KMS-11 (cell line): Measurements from ENCODE around the gene SLC1A7.

Experiments
- H2AFZ ChIP-seq: fragments of 200-600 bp; sonication (generic); 2 replicates; pipeline ENCODE4 v1.6.1; 2016; ENCODE audit warnings: antibody characterized with exemption, mixed run types, low read depth
- H3K27ac ChIP-seq: fragments of 200-600 bp; sonication (generic); 2 replicates; pipeline ENCODE4 v1.6.1; 2016; ENCODE audit warnings: mild to moderate bottlenecking, mixed run types
- H3K27me3 ChIP-seq: fragments of 200-600 bp; sonication (generic); 2 replicates; pipeline ENCODE4 v1.6.1; 2017; ENCODE audit warnings: mild to moderate bottlenecking, low read depth, mixed run types, moderate library complexity; ENCODE audit not compliant: insufficient read depth
- H3K36me3 ChIP-seq: fragments of 200-600 bp; sonication (generic); 2 replicates; pipeline ENCODE4 v1.6.1; 2017; ENCODE audit warnings: mild to moderate bottlenecking, mixed run types; ENCODE audit not compliant: insufficient read depth
- H3K4me1 ChIP-seq: fragments of 200-600 bp; sonication (generic); 2 replicates; pipeline ENCODE4 v1.6.1; 2016; ENCODE audit warnings: mild to moderate bottlenecking, low read depth, mixed run types; ENCODE audit not compliant: poor library complexity, severe bottlenecking
- H3K4me2 ChIP-seq: fragments of 200-600 bp; sonication (generic); 2 replicates; pipeline ENCODE4 v1.7.0; 2016; ENCODE audit warnings: mild to moderate bottlenecking, mixed run types
- H3K4me3 ChIP-seq: fragments of 200-600 bp; sonication (generic); IDR thresholded peaks from 2 replicates; pipeline ENCODE4 v1.6.1; 2017; ENCODE audit warnings: low read depth, low read length, mixed read lengths; ENCODE audit not compliant: insufficient read depth
- H3K79me2 ChIP-seq: fragments of 200-600 bp; sonication (generic); 2 replicates; pipeline ENCODE4 v1.6.1; 2016; ENCODE audit warnings: low read depth, mixed run types; ENCODE audit not compliant: insufficient read depth
- H3K9ac ChIP-seq: fragments of 200-600 bp; sonication (generic); 2 replicates; pipeline ENCODE4 v1.6.1; 2016; ENCODE audit warnings: mild to moderate bottlenecking, mixed run types
- H4K20me1 ChIP-seq: fragments of 200-600 bp; sonication (generic); 2 replicates; pipeline ENCODE4 v1.6.1; 2016; ENCODE audit warnings: mild to moderate bottlenecking, mixed run types; ENCODE audit not compliant: insufficient read depth
- TF ChIP-seq, protein P1 (sequence below): fragments of 200-600 bp; sonication (generic); conservative IDR thresholded peaks from 2 replicates; pipeline ENCODE4 v1.6.1; 2017; ENCODE audit warnings: low read depth, mild to moderate bottlenecking, antibody characterized with exemption, low read length, moderate library complexity, mixed read lengths

The SLC1A7 gene

DNA sequence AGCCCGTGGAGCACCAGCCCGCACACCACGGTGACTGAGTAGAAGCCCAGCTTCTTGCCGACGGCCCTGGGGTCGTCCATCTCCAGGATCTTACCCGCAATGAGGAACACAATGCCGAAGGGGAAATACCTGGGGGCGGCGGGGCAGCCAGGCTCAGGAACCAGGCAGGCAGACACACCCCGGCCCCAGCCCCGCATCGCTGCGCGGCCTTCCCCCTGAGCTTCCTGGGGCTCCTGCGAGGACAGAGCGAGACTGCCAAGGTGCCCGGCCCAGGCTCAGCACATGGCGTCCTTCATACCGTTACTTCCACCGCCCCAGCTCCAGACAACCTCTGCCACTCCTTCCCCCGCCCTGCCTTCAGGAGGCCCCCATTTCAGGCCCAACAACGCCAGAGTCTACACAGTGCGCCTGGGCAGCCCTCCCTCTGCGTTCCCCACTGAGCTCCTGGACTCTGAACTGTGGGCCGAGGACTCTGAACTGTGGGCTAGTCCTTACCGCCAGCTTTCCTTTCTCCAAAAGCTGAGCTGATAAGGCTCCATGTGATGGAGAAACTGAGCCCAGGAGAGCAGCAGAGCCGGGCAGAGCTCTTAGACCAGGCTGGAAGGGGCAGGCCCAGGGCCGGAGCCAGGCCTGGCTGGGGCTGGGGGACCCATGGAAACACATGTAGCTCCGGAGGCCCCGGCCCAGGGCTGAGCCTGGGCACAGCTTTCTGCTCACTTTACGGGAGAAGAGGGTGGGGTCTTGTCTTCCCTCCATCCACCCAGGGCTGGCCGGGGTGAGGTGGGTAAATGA is 49.6 kb downstream of the SLC1A7 start:
- peaks cover 14% of the 10 kb centered on the region; the same call in 1 of the 2 replicates for H3K27me3 ChIP-seq
- TF ChIP-seq, protein P1, sequence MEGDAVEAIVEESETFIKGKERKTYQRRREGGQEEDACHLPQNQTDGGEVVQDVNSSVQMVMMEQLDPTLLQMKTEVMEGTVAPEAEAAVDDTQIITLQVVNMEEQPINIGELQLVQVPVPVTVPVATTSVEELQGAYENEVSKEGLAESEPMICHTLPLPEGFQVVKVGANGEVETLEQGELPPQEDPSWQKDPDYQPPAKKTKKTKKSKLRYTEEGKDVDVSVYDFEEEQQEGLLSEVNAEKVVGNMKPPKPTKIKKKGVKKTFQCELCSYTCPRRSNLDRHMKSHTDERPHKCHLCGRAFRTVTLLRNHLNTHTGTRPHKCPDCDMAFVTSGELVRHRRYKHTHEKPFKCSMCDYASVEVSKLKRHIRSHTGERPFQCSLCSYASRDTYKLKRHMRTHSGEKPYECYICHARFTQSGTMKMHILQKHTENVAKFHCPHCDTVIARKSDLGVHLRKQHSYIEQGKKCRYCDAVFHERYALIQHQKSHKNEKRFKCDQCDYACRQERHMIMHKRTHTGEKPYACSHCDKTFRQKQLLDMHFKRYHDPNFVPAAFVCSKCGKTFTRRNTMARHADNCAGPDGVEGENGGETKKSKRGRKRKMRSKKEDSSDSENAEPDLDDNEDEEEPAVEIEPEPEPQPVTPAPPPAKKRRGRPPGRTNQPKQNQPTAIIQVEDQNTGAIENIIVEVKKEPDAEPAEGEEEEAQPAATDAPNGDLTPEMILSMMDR, result no peak
- H4K20me1 ChIP-seq, result no peaks in the 10 kb centered on the region
- no peak overlapping the region for H2AFZ ChIP-seq
- no peaks in the 10 kb centered on the region for H3K36me3 ChIP-seq
- H3K27ac ChIP-seq, result no peak overlapping the region
- H3K4me2 ChIP-seq, result no peak overlapping the region
- no peaks in the 10 kb centered on the region for H3K4me1 ChIP-seq
- H3K9ac ChIP-seq, result no peak overlapping the region
- no peak overlapping the region for H3K4me3 ChIP-seq
- H3K79me2 ChIP-seq, result no peaks in the 10 kb centered on the region

DNA sequence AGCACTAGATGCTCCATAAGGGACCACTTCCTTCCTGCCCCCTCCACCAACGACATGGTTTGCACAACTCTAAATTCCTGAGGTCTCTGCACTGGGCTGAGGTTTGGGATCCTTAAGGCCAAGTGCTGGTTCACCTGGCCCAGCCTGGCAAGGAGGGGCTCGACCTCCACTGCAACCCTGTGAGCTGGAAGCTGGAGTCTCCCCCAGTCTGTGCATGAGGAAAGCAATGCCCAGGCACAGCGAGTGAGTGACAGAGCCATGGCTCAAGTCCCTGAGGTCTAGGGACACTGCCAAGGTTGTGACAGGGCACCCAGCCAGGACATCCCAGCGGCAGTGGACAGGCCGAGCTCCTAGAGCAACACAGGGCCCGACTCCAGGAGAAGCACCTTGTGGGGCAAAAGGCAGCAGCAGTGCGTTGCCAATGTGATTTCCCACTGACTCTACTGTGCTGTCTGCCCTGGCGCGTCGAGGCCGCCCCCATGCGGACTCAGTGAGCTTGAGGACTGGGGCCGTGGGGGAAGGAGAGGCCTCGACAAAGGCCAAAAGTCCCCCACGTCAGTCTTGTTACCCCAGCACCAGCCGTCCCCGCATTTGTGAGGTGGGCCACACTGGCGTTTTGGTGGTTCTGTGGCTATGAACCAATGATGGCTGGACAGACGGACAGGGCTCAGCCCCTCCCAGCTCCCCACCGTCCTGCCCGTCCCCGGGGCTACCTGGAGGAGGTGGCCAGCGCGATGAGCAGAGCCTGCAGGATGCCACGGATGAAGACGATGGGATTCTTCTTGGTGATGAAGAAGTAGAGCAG is 50.4 kb downstream of the SLC1A7 start:
- H4K20me1 ChIP-seq, result no peaks in the 10 kb centered on the region

DNA sequence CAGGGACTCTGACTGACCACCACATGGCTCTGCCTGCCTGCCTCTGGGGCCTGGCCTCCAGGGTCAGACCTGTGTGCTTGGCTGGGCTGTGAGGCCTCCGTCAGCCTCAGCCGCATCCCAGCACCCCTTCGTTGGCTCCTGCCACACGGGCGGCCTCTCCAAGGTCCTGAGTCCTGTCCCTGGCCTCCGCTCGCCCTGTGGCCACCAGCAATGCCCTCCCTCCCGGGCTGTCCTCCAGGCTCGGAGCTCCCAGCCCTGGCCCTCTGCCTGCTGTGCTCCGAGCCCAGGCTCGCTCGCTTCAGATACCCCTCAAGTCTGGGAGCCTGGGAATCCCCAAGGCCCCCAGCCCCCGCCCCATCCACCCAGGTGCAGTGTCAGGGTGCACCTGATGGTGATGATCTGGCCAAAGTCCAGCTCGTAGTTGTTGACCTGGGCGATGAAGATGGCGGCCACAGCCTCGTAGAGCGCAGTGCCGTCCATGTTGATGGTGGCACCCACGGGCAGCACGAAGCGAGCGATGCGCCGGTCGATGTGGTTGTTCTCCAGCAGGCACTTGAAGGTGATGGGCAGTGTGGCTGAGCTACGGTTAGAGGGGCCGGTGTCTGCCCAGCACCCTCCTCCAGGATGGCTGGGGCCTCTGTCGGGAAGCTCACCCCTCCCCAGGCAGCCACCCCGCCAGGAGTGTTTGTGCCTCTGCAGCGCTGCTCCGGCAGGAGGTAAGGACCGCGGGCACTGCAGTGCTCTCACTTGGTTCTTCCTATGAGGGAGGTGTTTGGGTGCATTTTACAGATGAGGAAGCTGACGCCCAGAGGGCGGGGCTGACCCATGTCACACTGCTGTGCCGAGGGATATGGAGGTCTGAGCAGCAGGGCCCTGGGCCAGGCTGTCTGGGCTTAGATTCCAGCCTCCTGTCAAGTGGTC is 52.0 kb downstream of the SLC1A7 start:
- no peak overlapping the region for H3K27ac ChIP-seq
- no peak overlapping the region for H3K4me3 ChIP-seq
- peaks cover 14% of the 10 kb centered on the region; the same call in 1 of the 2 replicates for H3K27me3 ChIP-seq
- H3K4me2 ChIP-seq, result no peak overlapping the region
- no peak overlapping the region for H2AFZ ChIP-seq
- H3K4me1 ChIP-seq, result no peaks in the 10 kb centered on the region
- no peaks in the 10 kb centered on the region for H3K36me3 ChIP-seq
- no peak overlapping the region for H3K9ac ChIP-seq
- TF ChIP-seq, protein P1, result no peak
- H3K79me2 ChIP-seq, result no peaks in the 10 kb centered on the region
- H4K20me1 ChIP-seq, result no peaks in the 10 kb centered on the region

More for the DNA sequence above, 50.4 kb downstream of the SLC1A7 start:
- Histone ChIP-seq H3K9ac (no peak overlapping the region), H3K4me2 (no peak overlapping the region), H2AFZ (no peak overlapping the region), H3K27me3 (peaks cover 14% of the 10 kb centered on the region; the same call in 1 of the 2 replicates), H3K4me3 (no peak overlapping the region), H3K36me3 (no peaks in the 10 kb centered on the region), H3K27ac (no peak overlapping the region), H3K4me1 (no peaks in the 10 kb centered on the region), H3K79me2 (no peaks in the 10 kb centered on the region)
- TF ChIP-seq, protein P1, result no peak
